Fibroblast of skin of abdomen (primary cell): ENCODE measurements around the gene CHID1.

Experiments
- DNase-seq: peaks from one replicate; pipeline ENCODE4 v3.0.0-alpha.2; 2013

The CHID1 gene

DNA sequence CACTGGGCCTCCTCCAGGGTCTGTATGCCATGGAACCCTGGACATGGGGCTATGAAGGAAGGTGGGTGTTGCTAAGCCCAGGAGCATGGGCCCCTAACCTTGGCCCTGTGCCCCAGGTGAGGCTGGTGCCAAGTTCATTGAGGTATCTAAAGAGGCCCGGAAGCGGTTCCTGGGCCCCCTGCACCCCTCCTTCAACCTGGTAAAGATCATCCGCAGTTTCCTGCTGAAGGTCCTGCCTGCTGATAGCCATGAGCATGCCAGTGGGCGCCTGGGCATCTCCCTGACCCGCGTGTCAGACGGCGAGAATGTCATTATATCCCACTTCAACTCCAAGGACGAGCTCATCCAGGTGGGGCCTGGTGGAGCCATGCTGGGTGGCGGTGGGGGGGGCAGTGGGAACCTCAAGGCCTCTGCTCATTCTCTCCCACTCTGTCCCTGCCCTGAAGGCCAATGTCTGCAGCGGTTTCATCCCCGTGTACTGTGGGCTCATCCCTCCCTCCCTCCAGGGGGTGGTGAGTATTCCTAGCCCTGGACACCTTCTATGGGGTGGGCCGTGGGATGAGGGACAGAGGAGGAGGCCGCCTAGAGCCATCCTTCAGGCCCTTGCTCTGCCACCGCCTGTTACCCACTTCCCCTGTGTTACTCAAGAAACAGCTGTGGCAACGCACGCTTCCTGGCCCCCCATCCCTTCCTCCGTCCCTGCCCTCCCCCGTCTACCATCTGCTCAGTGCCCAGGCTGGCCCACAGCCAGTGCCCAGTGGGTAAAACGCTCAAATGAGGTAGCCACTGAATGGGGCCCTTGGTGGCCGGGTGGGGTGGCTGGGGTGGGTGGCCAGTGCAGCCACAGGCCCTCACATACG is 88.9 kb downstream of the CHID1 start:
- no peak for DNase-seq

DNA sequence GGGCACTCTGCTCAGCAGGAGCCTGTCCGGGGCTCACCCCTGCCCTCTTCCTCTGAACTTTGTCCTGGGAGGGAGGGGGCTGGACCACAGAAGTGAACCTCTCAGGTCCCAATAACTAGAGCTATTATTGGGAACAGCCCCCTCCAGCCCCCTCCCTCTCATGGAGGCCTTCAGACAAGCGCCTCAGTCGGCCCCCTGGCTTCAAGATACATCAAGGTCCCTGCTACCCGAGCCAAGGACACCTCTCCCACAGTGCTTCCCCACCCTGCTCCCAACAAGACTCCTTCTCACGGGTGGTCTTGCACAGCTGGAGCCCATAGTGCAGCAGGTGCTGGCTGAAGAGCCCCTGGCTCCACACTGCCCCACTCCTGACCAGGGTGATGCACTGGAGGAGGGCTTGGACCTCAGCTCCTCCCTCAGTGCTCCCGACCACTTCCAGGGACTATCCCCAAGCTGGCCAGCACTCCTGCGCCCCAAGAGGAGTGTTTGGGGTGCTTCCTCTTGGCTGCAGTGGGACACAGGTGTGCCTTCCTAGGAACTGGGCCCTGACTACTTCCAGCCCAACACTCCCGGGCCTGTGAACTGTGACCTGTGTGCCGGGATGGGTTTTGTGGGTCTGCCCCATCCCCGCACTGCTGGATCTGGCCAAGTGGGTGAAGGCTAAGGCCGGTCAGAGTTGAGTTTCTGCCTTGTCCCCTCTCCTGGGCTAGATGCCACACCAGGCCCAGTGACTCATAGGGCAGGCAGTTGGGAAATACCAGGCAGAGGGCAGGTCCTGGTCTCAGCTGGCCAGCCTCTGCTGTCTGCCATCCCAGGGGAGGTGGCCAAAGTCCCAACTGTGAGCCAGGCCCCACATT is 89.7 kb downstream of the CHID1 start:
- no peak for DNase-seq

DNA sequence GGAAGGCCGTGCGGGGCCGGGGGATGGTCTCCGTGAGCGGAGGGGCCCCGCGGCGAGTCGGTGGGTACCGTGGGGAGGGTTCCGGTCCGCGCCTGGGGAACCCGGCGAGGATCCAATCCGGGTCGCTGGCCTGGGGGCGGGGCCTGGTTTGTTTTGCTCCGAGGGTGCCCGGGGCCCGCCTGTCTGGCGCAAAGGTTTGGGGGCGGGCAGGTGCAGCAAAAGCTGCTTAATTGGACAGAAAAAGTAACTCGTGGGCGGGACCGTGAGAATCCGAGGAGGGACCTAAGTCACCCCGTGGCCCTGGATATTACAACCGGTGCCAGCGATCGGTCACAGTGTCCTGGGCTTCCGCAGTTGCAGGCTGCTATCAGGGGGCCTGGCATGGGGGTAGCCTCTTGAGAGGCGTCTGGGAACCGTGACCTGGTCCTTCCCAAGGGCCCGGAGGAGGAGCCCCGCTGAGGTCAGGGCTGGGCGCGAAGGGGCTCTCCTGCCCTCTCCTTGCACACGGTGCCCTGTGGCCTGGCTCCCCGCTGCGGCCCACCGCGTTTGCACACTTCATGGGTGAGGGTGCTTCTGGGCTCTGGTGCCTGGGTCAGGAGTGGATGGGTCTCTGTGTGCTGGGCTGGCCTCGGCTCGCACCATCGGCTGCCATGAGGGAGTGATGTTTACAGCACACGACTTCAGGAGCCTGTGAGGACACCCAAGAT is 90.5 kb downstream of the CHID1 start:
- DNase-seq: peak; percentile 39

DNA sequence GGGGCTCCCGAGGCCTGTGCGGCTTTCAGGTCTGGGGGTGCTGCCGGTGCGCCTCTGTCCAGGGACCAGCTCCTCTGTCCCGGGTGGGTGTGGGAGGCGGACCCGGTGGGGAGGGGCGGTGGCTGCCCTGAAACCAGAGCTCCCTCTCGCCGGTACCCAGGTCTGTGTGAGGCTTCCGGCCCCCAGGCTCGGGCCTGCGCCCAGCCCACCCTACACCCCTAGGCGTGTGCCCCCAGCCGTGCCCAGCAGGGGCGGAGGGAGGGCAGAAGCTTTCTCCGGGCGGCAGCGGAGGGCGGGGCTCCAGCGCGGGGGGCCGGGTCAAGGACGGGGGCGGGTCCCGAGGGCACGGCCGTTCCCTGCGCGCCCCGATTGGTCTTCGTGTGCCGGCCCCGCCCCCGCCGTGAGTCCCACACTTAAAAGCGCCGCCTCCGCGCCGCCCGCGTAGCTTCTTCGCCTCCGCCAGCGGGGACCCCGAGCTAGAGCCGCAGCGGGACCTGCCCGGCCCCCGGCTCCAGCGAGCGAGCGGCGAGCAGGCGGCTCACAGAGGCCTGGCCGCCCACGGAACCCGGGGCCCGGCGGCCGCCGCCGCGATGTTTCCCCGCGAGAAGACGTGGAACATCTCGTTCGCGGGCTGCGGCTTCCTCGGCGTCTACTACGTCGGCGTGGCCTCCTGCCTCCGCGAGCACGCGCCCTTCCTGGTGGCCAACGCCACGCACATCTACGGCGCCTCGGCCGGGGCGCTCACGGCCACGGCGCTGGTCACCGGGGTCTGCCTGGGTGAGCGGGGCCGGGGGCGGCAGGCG is 91.3 kb downstream of the CHID1 start:
- DNase-seq: peak; percentile 88

DNA sequence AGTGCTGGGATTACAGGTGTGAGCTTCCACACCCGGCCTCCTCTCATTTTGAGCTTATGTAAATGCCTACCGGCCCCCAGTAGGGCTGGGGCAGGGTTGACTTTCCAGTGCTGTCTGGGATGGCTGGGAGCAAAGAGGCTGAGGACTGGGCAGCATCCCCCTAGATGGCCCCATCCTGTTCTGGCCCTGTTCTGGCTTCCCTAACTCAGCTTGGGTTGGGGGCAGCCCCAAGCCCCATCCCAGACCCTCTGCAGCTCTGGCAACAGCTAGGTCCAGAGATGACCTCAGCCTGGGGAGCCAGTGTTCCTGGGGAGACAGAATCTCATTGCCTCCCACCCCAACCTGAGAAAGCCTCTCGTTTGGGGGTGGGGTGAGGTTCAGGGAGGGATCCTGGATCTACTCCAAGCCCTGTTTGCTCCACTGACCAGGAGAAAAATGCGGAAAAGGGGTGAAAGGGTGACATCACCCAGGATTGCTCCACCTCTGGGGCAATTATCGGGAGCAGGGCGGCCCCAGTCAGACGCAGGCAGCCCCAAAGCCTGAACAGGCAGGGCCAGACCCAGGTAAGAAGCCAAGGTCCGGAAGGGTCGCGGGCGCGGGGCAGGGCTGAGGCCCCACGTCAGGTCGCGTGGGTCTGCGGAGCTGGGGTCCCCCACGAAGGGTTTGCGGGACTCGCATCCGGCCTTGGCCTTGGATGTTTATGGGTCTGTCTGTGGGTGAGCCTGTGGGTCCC is 92.0 kb downstream of the CHID1 start, which contains the start of gene PNPLA2:
Gene PNPLA2 (plus strand): TSS at position 519 of the 733 bp plus-strand sequence. CDS start 805 bp downstream, outside the sequence.
- peak; percentile 52 for DNase-seq
